Mucosa of stomach (tissue), 1 donor: ENCODE measurements around the gene UNC79.

Experiments used
- H3K27me3 ChIP-seq: one replicate; pipeline ENCODE4 v1.7.0; 2013; ENCODE audit warnings: mild to moderate bottlenecking, low read length; ENCODE audit not compliant: control insufficient read depth, insufficient read depth
- H3K36me3 ChIP-seq: one replicate; pipeline ENCODE4 v1.7.0; 2013; ENCODE audit warnings: low read length; ENCODE audit not compliant: control insufficient read depth, insufficient read depth
- H3K4me1 ChIP-seq: one replicate; pipeline ENCODE4 v1.7.0; 2013; ENCODE audit warnings: mild to moderate bottlenecking, low read length; ENCODE audit not compliant: control insufficient read depth, insufficient read depth
- H3K4me3 ChIP-seq: one replicate; pipeline ENCODE4 v1.7.0; 2013; ENCODE audit warnings: low read length
- H3K9ac ChIP-seq: one replicate; pipeline ENCODE4 v1.7.0; 2013; ENCODE audit warnings: mild to moderate bottlenecking, low read length, moderate library complexity
- H3K9me3 ChIP-seq: one replicate; pipeline ENCODE4 v1.7.0; 2013; ENCODE audit warnings: mild to moderate bottlenecking, low read length, moderate library complexity; ENCODE audit not compliant: control insufficient read depth
- donor health status: Pancreatic carcinoma.

UNC79 gene

DNA sequence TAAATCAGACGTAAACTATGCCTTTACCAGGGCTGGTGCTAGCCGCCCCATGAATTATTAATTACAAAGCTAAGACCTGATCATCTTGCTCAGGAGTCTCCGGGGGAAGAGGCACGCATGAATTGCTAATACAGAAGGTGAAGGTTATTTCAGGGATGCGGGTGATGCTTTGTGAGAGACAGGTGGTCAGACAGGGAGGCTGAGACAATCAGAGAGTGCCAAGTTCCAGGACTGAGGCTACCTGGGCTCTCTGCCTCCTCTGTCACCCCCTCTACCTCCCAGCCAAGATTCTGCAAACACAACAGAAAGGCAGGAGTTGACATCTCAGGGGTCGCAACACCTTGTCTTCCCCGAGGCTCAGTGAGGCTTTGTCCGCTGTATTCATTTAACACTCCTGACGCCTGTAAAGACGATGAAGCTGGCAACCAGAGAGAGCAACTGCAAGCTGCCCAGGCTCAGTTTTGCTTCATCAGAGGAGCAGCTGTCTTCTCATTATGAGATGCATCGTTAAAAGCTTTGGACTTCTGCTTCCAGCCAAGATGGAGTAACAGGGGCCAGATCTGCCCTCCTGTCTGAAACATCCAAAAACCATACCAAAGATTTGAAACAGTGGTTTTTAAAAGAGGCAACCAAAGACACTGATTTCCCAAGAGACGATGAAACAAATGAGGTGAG lies 311.0 kb downstream of the UNC79 start:
- Histone ChIP-seq H3K4me3 (no peak overlapping the region), H3K4me1 (no peaks in the 10 kb centered on the region), H3K36me3 (no peaks in the 10 kb centered on the region), H3K27me3 (no peaks in the 10 kb centered on the region), H3K9ac (no peak overlapping the region), H3K9me3 (no peaks in the 10 kb centered on the region)

DNA sequence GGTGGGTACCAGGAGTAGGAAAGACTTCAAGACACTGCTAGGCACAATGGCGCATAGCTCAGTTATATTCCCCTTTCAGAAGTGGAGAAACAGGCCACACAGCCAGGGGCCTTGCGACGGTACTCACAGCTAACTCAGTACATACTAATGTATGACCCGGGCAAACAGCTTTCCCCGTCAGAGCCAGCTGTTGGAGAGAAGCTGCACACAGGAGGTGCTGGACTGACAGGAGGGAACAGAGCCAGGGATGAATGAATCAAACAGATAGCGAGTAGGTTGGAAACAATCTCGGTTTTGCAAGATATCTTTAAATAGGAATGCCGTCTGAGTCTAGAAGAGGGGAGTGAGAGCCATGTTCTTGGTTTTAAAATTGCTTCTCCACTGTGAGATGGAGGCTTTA lies 312.0 kb downstream of the UNC79 start:
- no peaks in the 10 kb centered on the region for H3K9me3 ChIP-seq
- no peak overlapping the region for H3K4me3 ChIP-seq
- no peaks in the 10 kb centered on the region for H3K4me1 ChIP-seq
- no peak overlapping the region for H3K9ac ChIP-seq
- H3K27me3 ChIP-seq, result no peaks in the 10 kb centered on the region
- H3K36me3 ChIP-seq, result no peaks in the 10 kb centered on the region

DNA sequence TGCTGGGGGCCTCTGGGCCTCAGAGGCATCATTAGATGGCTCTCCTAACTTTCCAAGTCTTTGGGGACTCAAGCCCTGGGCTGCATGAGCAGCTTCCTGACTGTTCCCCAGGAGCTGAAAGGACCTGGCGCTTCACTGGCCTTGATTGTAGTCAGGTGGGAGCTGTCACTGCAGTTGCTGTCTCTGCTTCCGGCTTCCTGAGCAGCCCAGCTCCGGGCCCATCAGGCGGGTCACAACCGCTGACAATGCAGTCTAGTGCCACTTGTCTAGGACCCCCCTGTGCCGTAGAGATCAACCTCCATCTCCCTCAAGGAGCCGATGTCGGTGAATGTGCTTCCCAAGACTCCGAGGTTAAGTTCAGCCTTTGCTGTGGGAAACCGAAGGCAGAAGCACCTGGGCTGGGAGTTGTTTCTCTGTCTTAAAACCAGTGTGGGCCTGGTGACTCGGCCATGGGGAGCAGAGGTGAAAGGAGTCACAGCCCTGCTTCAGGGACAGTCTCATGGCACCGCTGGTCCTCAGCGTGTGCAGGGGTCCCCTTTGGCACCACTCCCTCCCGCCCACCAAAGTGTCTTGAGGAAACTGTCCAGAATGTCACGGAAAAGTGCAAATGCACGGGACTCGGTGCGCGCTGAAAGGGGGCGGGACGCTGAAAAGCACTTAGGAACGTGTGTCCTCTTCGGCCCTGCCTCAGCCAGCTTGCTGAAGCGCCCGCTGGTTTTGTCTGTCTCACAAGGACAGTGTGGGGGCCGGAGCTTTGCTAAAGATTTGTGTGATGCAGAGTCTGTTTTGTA lies 312.7 kb downstream of the UNC79 start:
- Histone ChIP-seq H3K9me3 (no peaks in the 10 kb centered on the region), H3K4me1 (no peaks in the 10 kb centered on the region), H3K9ac (no peak overlapping the region), H3K4me3 (no peak overlapping the region), H3K27me3 (no peaks in the 10 kb centered on the region), H3K36me3 (no peaks in the 10 kb centered on the region)

DNA sequence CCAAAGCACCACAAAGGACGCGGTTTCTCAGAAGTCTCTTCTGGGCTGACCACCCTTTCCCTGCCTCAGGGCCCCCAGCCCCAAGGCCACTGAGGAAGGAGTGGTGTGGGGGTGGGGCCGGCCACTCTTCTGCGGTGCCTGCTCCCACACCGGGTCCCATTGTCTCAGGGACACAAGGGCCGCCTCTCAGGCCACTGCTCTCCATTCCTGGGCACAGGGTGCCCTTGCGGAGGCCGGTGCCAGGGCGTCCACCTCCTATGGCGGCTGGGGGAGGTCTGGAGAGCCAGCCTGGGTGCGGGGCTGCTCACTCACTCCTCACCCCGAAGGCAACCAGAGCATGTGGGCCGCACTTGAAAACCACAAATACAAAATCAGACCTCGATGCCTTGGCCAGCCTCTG lies 313.4 kb downstream of the UNC79 start:
- Histone ChIP-seq H3K36me3 (no peaks in the 10 kb centered on the region), H3K9ac (no peak overlapping the region), H3K27me3 (no peaks in the 10 kb centered on the region), H3K4me1 (no peaks in the 10 kb centered on the region), H3K4me3 (no peak overlapping the region), H3K9me3 (no peaks in the 10 kb centered on the region)

DNA sequence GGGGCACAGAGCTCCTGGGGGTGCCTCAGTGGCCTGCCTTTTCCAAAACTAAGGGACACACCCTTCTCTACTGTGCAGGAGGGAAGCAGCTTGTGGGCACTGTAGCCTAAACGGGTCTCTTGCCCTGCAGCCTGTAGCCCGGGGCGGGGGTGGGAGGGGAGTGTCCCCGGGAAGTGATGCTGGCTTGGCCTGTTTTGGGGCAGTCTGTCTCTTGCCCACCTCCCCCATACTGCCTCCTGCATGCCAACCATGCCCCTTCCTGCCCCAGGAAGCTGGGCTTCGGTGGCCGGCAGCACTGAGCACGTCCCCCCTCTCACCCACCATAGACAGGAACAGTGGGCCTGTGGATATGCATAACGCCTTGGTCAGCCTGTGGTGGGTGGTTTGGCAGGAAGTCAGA lies 314.1 kb downstream of the UNC79 start:
- H3K9ac ChIP-seq, result no peak overlapping the region
- no peaks in the 10 kb centered on the region for H3K27me3 ChIP-seq
- no peaks in the 10 kb centered on the region for H3K9me3 ChIP-seq
- H3K36me3 ChIP-seq, result no peaks in the 10 kb centered on the region
- H3K4me1 ChIP-seq, result no peaks in the 10 kb centered on the region
- H3K4me3 ChIP-seq, result no peak overlapping the region

DNA sequence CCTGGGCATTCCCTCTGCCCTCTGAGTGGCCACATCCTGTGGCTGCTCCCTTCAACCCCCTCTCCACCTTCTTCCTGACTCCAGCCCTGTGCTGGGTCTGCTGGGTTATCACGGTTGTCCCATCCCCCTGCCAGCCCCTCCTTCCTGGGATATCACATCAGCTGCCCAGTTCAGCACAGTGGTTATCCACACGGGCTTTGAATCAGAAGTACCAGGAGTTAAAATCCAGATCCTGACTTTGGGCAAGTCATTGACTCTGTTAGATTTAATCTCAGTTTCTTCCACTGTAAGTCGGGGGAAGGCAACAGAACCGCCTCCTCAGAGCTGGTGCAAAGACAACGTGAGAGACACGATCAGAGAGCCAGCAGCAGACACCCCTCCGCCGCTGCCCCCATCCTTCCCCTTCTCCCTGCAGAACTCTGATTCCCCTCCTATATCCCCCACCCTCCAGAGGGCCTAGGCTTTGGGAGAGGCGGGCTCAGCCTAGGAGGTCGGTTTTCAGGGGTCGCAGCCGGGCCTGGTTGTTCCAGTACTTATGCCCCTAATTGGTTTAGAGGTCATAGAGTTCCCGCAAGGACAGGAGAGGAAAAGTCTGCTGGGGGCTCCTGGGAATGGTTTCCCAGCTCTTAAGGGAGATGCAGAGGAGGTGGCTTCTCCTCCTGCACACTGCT lies 315.0 kb downstream of the UNC79 start:
- no peak overlapping the region for H3K9ac ChIP-seq
- H3K36me3 ChIP-seq, result no peaks in the 10 kb centered on the region
- no peaks in the 10 kb centered on the region for H3K4me1 ChIP-seq

DNA sequence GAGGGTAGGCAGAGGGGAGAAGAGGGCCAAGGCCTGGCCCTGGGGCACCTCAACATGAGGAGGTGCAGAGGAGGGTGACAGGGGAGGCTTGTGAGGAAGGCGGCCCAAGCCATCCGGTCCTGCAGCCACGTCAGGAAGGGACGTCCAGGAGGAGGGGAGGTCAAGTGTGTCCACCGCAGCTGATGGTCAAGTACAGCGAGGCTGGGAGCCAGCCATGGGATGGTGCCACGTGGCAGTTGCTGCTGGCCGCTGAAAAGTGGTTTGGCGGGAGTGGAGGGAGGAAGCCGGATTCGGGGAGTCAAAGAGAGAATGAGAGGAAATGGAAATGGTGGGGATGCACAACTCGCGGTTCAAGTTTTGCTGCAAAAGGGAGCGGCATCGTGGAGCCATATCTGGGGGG lies 316.4 kb downstream of the UNC79 start:
- no peaks in the 10 kb centered on the region for H3K27me3 ChIP-seq
- no peak overlapping the region for H3K4me3 ChIP-seq
- H3K4me1 ChIP-seq, result no peaks in the 10 kb centered on the region
- no peaks in the 10 kb centered on the region for H3K9me3 ChIP-seq
- H3K36me3 ChIP-seq, result no peaks in the 10 kb centered on the region
- no peak overlapping the region for H3K9ac ChIP-seq

More for the DNA sequence above, 315.0 kb downstream of the UNC79 start:
- Histone ChIP-seq H3K4me3 (no peak overlapping the region), H3K9me3 (no peaks in the 10 kb centered on the region), H3K27me3 (no peaks in the 10 kb centered on the region)

DNA sequence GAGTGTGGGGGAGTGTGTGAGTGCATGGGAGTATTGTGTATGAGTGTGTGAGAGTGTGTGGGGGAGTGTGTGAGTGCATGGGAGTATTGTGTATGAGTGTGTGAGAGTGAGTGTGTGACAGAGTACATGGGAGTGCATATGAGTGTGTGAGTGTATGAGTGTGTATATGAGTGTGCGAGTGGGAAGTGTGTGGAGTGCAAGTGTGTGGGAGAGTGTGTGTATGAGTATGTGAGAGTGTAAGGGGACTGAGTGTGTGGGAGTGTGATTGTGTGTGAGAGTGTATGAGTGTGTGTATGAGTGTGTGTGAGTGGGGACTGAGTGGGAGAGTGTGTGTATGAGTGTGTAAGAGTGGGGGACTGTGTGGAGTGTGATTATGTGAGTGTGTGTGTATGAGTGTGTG lies 316.8 kb downstream of the UNC79 start:
- Histone ChIP-seq H3K9ac (no peak overlapping the region), H3K27me3 (no peaks in the 10 kb centered on the region), H3K36me3 (no peaks in the 10 kb centered on the region)

DNA sequence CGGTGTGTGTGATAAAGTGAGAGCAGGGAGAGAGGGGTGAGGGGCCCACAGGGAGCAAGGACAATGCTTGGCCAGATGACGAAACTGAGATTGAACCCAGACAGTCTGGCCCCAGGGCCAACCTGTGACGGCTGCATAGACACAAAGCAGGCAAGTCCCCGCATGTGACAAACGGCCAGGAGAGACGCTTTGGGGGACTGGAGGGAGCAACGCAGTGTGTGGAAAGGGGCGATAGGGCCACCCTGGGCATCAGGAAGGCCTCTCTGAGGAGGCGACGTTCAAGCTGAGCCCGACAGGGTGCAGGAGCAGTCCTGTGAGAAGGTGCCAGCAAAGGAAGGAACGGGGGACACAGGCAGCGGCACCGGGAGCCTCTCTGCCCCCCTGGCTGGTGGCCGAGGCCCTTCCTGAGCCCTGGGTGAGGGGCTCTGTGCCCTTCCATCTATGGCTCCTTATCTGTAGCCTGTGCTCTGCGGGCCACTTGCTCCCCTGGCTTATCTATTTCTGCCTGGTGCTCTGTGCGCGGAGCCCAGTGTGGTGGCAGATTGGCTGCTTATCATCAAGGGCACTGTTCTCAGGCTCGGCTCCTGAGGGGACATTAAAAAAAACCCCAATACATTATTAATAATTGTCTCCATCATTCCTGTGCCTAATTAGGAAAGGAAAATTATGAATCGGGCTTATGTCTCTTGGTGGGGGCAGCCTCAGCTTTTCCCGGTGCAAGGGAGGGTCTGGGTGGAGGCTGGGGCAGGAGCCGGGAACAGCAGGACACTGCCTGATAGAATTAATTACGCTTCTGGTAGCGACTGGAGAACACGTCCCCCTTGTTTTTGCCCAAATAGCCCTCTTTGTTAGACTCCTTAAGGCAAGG lies 317.7 kb downstream of the UNC79 start:
- Histone ChIP-seq H3K36me3 (no peaks in the 10 kb centered on the region), H3K4me3 (no peak overlapping the region), H3K27me3 (no peaks in the 10 kb centered on the region), H3K9ac (no peak overlapping the region), H3K4me1 (no peaks in the 10 kb centered on the region), H3K9me3 (no peaks in the 10 kb centered on the region)

More for the DNA sequence above, 316.8 kb downstream of the UNC79 start:
- Histone ChIP-seq H3K9me3 (no peaks in the 10 kb centered on the region), H3K4me3 (no peak overlapping the region), H3K4me1 (no peaks in the 10 kb centered on the region)

DNA sequence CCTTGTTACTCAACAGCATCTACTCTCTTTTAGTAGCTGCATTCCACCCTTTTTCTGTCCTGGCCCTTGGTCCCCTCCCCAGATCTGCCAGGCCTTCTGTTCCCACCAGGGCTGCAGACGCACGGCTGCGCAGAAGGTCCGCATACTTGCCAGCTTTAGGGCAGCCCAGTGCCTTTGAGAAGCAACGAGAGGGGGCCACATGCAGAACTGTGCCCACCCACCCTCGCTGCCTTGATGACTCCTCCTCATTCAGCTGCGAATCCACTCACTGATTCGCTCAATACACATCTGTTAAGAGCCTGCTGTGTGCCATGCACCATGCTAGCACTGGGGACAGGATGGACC lies 318.3 kb downstream of the UNC79 start:
- H3K27me3 ChIP-seq, result no peaks in the 10 kb centered on the region
- no peak overlapping the region for H3K4me3 ChIP-seq
- H3K9ac ChIP-seq, result no peak overlapping the region
- H3K9me3 ChIP-seq, result no peaks in the 10 kb centered on the region
- H3K4me1 ChIP-seq, result no peaks in the 10 kb centered on the region
- H3K36me3 ChIP-seq, result no peaks in the 10 kb centered on the region

DNA sequence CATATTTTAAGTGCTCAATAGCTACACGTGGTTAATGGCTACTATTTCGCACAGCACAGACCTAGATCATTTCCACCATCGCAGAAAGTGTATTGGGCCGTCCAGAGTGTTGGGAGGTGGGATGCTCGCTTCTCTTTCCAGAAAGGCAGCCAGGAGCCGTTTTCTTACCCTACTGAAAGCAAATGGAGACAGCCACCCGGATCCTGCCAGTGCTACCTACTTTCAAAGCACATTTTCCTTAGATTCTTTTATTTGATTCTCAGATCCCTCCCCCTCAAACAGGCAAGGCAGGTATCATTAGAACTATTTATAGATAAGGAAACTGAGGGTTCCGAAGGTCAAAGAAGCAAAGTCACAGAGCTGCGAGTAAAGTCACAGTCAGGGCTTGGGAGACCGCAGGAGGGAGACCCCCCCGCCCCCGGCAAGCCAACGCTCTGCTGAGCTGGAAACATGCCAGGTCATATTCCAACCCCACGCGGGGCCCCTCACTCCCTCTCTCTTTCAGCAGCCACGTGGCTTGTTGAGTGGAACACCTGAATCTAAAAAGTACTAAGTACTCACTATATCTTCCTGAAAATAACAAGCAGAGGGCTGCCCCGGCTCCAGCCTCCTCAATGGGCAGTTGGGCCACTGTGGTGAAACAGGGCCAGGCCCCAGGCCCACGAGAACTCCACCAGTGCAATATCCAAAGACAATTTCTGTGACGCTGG lies 321.4 kb downstream of the UNC79 start:
- no peak overlapping the region for H3K9ac ChIP-seq
- no peaks in the 10 kb centered on the region for H3K9me3 ChIP-seq
- H3K4me1 ChIP-seq, result no peaks in the 10 kb centered on the region
- H3K4me3 ChIP-seq, result no peak overlapping the region
- no peaks in the 10 kb centered on the region for H3K27me3 ChIP-seq
- H3K36me3 ChIP-seq, result no peaks in the 10 kb centered on the region
